Adrenal gland (tissue), 5 donors: ENCODE measurements around the gene PAPOLA.

ENCODE experiments used
- CTCF ChIP-seq, 6 experiments: fragments of 450-650 bp in 4 of 6; fragments of 200-600 bp in 2 of 6; sonication (generic) in 1 of 6; IDR thresholded peaks; 1 replicate in 5 of 6; 2 replicates in 1 of 6; pipeline versions ENCODE4 v1.5.1 to v1.8.0; 2016 to 2021; ENCODE audit warnings: antibody characterized with exemption in 6 of 6, mild to moderate bottlenecking in 2 of 6, moderate library complexity in 1 of 6
- POLR2A ChIP-seq, 2 donors: fragments of 450-650 bp; IDR thresholded peaks; one replicate each; pipeline ENCODE4 v1.6.1; 2017; ENCODE audit warnings: antibody characterized with exemption in 2 of 2, mild to moderate bottlenecking in 2 of 2, moderate library complexity in 1 of 2
- donor health status: DM: no; HTN: no; CAD: no.

GRCh38 chr14:96598332-96598928 lies 96.2 kb downstream of the PAPOLA start:
- no peak for TF ChIP-seq CTCF (IDR thresholded peaks at IDR 0.05)
- no peak for TF ChIP-seq POLR2A (IDR thresholded peaks at IDR 0.05)
